Peyer's patch (tissue), 4 donors: ENCODE measurements around the gene DAZAP1. TPM values are rescaled to one million over a fixed set of nuclear protein-coding genes. Genes with fewer than 3 reads are reported as not detected.

ENCODE experiments used
- DNase-seq, 3 donors: peaks; one replicate each; pipeline ENCODE4 v3.0.0-alpha.2; 2017 to 2019
- H3K27ac ChIP-seq, 4 donors: fragments of 200-600 bp; sonication (generic); one replicate each; pipeline ENCODE4 v1.5.1; 2016 to 2019
- H3K27me3 ChIP-seq, 2 donors: fragments of 200-600 bp; sonication (generic); one replicate each; pipeline ENCODE4 v1.5.1; 2019
- H3K36me3 ChIP-seq, 3 donors: fragments of 200-600 bp; sonication (generic); one replicate each; pipeline ENCODE4 v1.5.1; 2016 to 2019
- H3K4me1 ChIP-seq, 4 donors: fragments of 200-600 bp; sonication (generic); one replicate each; pipeline ENCODE4 v1.5.1; 2016 to 2019
- H3K4me3 ChIP-seq, 4 donors: fragments of 200-600 bp; sonication (generic); 1 replicate in 3 of 4; 2 replicates in 1 of 4; pipeline ENCODE4 v1.5.1; 2016 to 2019; ENCODE audit warnings: mild to moderate bottlenecking in 1 of 4
- H3K9me3 ChIP-seq, 4 donors: fragments of 200-600 bp; sonication (generic); one replicate each; pipeline ENCODE4 v1.5.1; 2016 to 2019; ENCODE audit warnings: mild to moderate bottlenecking in 1 of 4
- CTCF ChIP-seq, 6 experiments: fragments of 450-650 bp in 4 of 6; fragments of 200-600 bp in 2 of 6; sonication (generic) in 1 of 6; IDR thresholded peaks; one replicate each; pipeline ENCODE4 v1.5.1; 2017 to 2019; ENCODE audit warnings: antibody characterized with exemption in 6 of 6, mild to moderate bottlenecking in 3 of 6, moderate library complexity in 1 of 6
- POLR2A ChIP-seq, 2 donors: fragments of 450-650 bp; IDR thresholded peaks; one replicate each; pipeline ENCODE4 v1.5.1; 2017; ENCODE audit warnings: antibody characterized with exemption in 2 of 2, mild to moderate bottlenecking in 2 of 2, moderate library complexity in 2 of 2
- total RNA-seq, 4 donors: library from RNA; depleted of rRNA; stranded (reverse); fragments of >200 nt; gene quantifications; one replicate each; pipeline ENCODE4 v1.1.0, GENCODE V29; 2016

The DAZAP1 gene
- total RNA-seq, 4 donors from 2014 or later, result 37.5 to 90.9 (median 58.2) TPM

GRCh38 chr19:1460033-1460995, 52.9 kb downstream of the DAZAP1 start:
- Histone ChIP-seq H3K36me3 (no peaks in the 10 kb centered on the region), H3K4me3 (no peak overlapping the region), H3K27ac (no peak overlapping the region), H3K4me1 (peaks cover 0 to 13% (median 4%) of the 10 kb centered on the region in 4 donors), H3K9me3 (peaks cover 0 to 5% (median 0%) of the 10 kb centered on the region in 4 donors), H3K27me3 (peaks cover 0 to 22% of the 10 kb centered on the region in 2 donors)
- DNase-seq, result no peak
- TF ChIP-seq POLR2A (IDR thresholded peaks at IDR 0.05) (no peak), CTCF (IDR thresholded peaks at IDR 0.05) (no peak)

GRCh38 chr19:1461862-1462261, 54.5 kb downstream of the DAZAP1 start:
- Histone ChIP-seq H3K4me1 (peaks cover 0 to 18% (median 8%) of the 10 kb centered on the region in 4 donors), H3K4me3 (no peak overlapping the region), H3K36me3 (no peaks in the 10 kb centered on the region), H3K27ac (no peak overlapping the region), H3K9me3 (no peaks in the 10 kb centered on the region), H3K27me3 (peaks cover 0 to 17% of the 10 kb centered on the region in 2 donors)
- no peak for DNase-seq
- TF ChIP-seq POLR2A (IDR thresholded peaks at IDR 0.05), result no peak
- no peak for TF ChIP-seq CTCF (IDR thresholded peaks at IDR 0.05)

- no peak for TF ChIP-seq POLR2A (IDR thresholded peaks at IDR 0.05)
- TF ChIP-seq CTCF (IDR thresholded peaks at IDR 0.05), result peak in 5 of 6 experiments; percentile 20 to 78 (median 67)
- Histone ChIP-seq H3K36me3 (no peaks in the 10 kb centered on the region), H3K9me3 (no peaks in the 10 kb centered on the region), H3K4me1 (peaks cover 17 to 51% (median 39%) of the 10 kb centered on the region in 4 donors), H3K27ac (no peak overlapping the region), H3K4me3 (no peak overlapping the region), H3K27me3 (peaks cover 0 to 41% of the 10 kb centered on the region in 2 donors)
- peak in 2 of 3 donors; percentile 72 to 84 for DNase-seq
These were observed 58.0 kb downstream of the DAZAP1 start for GRCh38 chr19:1465191-1466016.

- peaks cover 20 to 57% (median 46%) of the 10 kb centered on the region in 4 donors for H3K4me1 ChIP-seq
- H3K9me3 ChIP-seq, result no peaks in the 10 kb centered on the region
- no peaks in the 10 kb centered on the region for H3K36me3 ChIP-seq
- H3K27me3 ChIP-seq, result peaks cover 0 to 48% of the 10 kb centered on the region in 2 donors
- H3K27ac ChIP-seq, result no peak overlapping the region
- TF ChIP-seq POLR2A (IDR thresholded peaks at IDR 0.05) (no peak), CTCF (IDR thresholded peaks at IDR 0.05) (no peak)
- DNase-seq, result no peak
- H3K4me3 ChIP-seq, result no peak overlapping the region
These were observed 58.7 kb downstream of the DAZAP1 start for GRCh38 chr19:1466018-1466460.

- Histone ChIP-seq H3K4me3 (peak overlapping the region in 1 of 4 donors; percentile 3), H3K4me1 (peaks cover 24 to 63% (median 52%) of the 10 kb centered on the region in 4 donors), H3K9me3 (no peaks in the 10 kb centered on the region), H3K36me3 (no peaks in the 10 kb centered on the region), H3K27me3 (peaks cover 0 to 54% of the 10 kb centered on the region in 2 donors), H3K27ac (no peak overlapping the region)
- DNase-seq, result no peak
- TF ChIP-seq CTCF (IDR thresholded peaks at IDR 0.05), result no peak
- TF ChIP-seq POLR2A (IDR thresholded peaks at IDR 0.05), result no peak
These were observed 59.3 kb downstream of the DAZAP1 start for GRCh38 chr19:1466461-1467214.
